LoVo (cell line): Measurements from ENCODE around the gene NACC2.

Source experiments
- DNase-seq: peaks from one replicate; pipeline ENCODE4 v3.0.0-alpha.2; 2016; ENCODE audit warnings: low spot score

NACC2 gene

GRCh38 chr9:136128436-136128835 lies 33.3 kb upstream of the NACC2 start:
- no peak for DNase-seq

GRCh38 chr9:136127313-136127712 lies 32.2 kb upstream of the NACC2 start:
- no peak for DNase-seq

GRCh38 chr9:136124976-136125692 lies 30.0 kb upstream of the NACC2 start:
- DNase-seq: no peak

- DNase-seq: peak; percentile 37
Observed at GRCh38 chr9:136122425-136123383, 27.6 kb upstream of the NACC2 start.

- DNase-seq: no peak
Observed at GRCh38 chr9:136121801-136122200, 26.7 kb upstream of the NACC2 start.

- DNase-seq: no peak
Observed at GRCh38 chr9:136120438-136120844, 25.4 kb upstream of the NACC2 start.

- DNase-seq: no peak
Observed at GRCh38 chr9:136119883-136120393, 24.8 kb upstream of the NACC2 start.

GRCh38 chr9:136119061-136119882 lies 24.2 kb upstream of the NACC2 start:
- DNase-seq: peak; percentile 50

GRCh38 chr9:136118320-136119060 lies 23.4 kb upstream of the NACC2 start, which contains the start of gene TMEM250:
Gene TMEM250 (minus strand): TSS chr9:136118875. CDS start chr9:136116900, 1,975 bp downstream.
- peak; percentile 99 for DNase-seq

- DNase-seq: no peak
Observed at GRCh38 chr9:136117916-136118319, 22.8 kb upstream of the NACC2 start.

GRCh38 chr9:136117291-136117915 lies 22.3 kb upstream of the NACC2 start:
- DNase-seq: no peak

- no peak for DNase-seq
Observed at GRCh38 chr9:136116360-136117098, 21.4 kb upstream of the NACC2 start.

GRCh38 chr9:136115641-136116359 lies 20.7 kb upstream of the NACC2 start:
- no peak for DNase-seq

- no peak for DNase-seq
Observed at GRCh38 chr9:136115206-136115605, 20.1 kb upstream of the NACC2 start.

- DNase-seq: no peak
Observed at GRCh38 chr9:136114610-136115009, 19.5 kb upstream of the NACC2 start.

- DNase-seq: no peak
Observed at GRCh38 chr9:136112541-136112940, 17.5 kb upstream of the NACC2 start.

GRCh38 chr9:136111910-136112309 lies 16.8 kb upstream of the NACC2 start:
- no peak for DNase-seq

GRCh38 chr9:136111190-136111589 lies 16.1 kb upstream of the NACC2 start:
- DNase-seq: no peak
